Measurements from ENCODE around the gene ADGRB3.
A peak's percentile ranks its signal among the peaks of the same experiment; 100 is the strongest.

DNA sequence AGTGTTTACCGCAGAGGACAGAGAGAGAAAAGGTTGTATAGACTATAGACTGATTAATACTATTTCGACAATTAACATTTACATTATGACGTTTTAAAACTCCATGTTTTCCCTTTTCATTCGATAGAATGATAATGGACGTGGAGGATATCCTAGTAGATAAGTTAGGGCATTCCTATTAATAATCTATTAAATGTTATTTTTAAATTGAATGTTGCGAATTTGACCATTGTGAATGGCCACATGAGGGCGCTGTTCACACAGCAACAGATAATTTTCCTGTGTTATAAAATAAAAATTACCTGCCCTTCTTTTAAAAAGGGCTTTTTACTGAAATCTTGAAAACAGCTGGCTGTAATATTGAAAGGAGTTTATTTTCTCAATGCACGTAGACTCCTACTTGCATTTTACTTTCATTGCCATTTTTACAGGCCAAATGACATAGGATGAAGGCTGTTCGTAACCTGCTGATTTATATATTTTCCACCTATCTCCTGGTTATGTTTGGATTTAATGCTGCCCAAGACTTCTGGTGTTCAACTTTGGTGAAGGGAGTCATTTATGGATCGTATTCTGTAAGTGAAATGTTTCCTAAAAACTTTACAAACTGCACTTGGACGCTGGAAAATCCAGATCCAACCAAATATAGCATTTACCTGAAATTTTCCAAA, 3.3 kb downstream of the ADGRB3 start:
- TF ChIP-seq, protein P1, sequence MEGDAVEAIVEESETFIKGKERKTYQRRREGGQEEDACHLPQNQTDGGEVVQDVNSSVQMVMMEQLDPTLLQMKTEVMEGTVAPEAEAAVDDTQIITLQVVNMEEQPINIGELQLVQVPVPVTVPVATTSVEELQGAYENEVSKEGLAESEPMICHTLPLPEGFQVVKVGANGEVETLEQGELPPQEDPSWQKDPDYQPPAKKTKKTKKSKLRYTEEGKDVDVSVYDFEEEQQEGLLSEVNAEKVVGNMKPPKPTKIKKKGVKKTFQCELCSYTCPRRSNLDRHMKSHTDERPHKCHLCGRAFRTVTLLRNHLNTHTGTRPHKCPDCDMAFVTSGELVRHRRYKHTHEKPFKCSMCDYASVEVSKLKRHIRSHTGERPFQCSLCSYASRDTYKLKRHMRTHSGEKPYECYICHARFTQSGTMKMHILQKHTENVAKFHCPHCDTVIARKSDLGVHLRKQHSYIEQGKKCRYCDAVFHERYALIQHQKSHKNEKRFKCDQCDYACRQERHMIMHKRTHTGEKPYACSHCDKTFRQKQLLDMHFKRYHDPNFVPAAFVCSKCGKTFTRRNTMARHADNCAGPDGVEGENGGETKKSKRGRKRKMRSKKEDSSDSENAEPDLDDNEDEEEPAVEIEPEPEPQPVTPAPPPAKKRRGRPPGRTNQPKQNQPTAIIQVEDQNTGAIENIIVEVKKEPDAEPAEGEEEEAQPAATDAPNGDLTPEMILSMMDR (IDR thresholded peaks at IDR 0.05; ENCODE audit: low read length), result peak; percentile 77
- no peak for TF ChIP-seq EZH2 (IDR thresholded peaks at IDR 0.05; ENCODE audit: borderline replicate concordance, low read length)
